ENCODE data around the gene CELF2.
"Not testable (repeated sequence)": the region's sequence is repeated elsewhere in the genome, so short reads cannot be mapped to it uniquely, and the experiment has no call there.

The CELF2 gene

GRCh38 chr10:10991144-10991543, 26.5 kb upstream of the CELF2 start:
- no peaks in the 10 kb centered on the region for H3K4me1 ChIP-seq (ENCODE audit: control insufficient read depth in 1 of 2, insufficient read depth in 2 of 2, low read length in 2 of 2)
- no peak overlapping the region for H3K4me3 ChIP-seq (ENCODE audit: low read depth in 1 of 2, low read length in 2 of 2)
- no peaks in the 10 kb centered on the region for H3K9me3 ChIP-seq (ENCODE audit: control insufficient read depth in 1 of 2, low read length in 2 of 2)
- no peaks in the 10 kb centered on the region for H3K27me3 ChIP-seq (ENCODE audit: low read depth, low read length)
- H3K36me3 ChIP-seq (ENCODE audit: control insufficient read depth in 1 of 2, insufficient read depth in 2 of 2, low read length in 2 of 2), result no peaks in the 10 kb centered on the region
- no peak overlapping the region for H3K27ac ChIP-seq (ENCODE audit: low read length)

- Histone ChIP-seq H3K36me3 (ENCODE audit: control insufficient read depth in 1 of 2, insufficient read depth in 2 of 2, low read length in 2 of 2) (no peaks in the 10 kb centered on the region), H3K4me3 (ENCODE audit: low read depth in 1 of 2, low read length in 2 of 2) (no peak overlapping the region), H3K9me3 (ENCODE audit: control insufficient read depth in 1 of 2, low read length in 2 of 2) (no peaks in the 10 kb centered on the region), H3K27me3 (ENCODE audit: low read depth, low read length) (no peaks in the 10 kb centered on the region), H3K27ac (ENCODE audit: low read length) (no peak overlapping the region), H3K4me1 (ENCODE audit: control insufficient read depth in 1 of 2, insufficient read depth in 2 of 2, low read length in 2 of 2) (no peaks in the 10 kb centered on the region)
Observed at GRCh38 chr10:10992072-10992471, 25.6 kb upstream of the CELF2 start.

GRCh38 chr10:10992961-10993714, 24.5 kb upstream of the CELF2 start:
- H3K4me1 ChIP-seq (ENCODE audit: control insufficient read depth in 1 of 2, insufficient read depth in 2 of 2, low read length in 2 of 2), result no peaks in the 10 kb centered on the region
- no peaks in the 10 kb centered on the region for H3K27me3 ChIP-seq (ENCODE audit: low read depth, low read length)
- no peak overlapping the region for H3K27ac ChIP-seq (ENCODE audit: low read length)
- no peak overlapping the region for H3K4me3 ChIP-seq (ENCODE audit: low read depth in 1 of 2, low read length in 2 of 2)
- no peaks in the 10 kb centered on the region for H3K9me3 ChIP-seq (ENCODE audit: control insufficient read depth in 1 of 2, low read length in 2 of 2)
- no peaks in the 10 kb centered on the region for H3K36me3 ChIP-seq (ENCODE audit: control insufficient read depth in 1 of 2, insufficient read depth in 2 of 2, low read length in 2 of 2)

GRCh38 chr10:10993785-10994184, 23.9 kb upstream of the CELF2 start:
- H3K27ac ChIP-seq (ENCODE audit: low read length), result no peak overlapping the region
- H3K36me3 ChIP-seq (ENCODE audit: control insufficient read depth in 1 of 2, insufficient read depth in 2 of 2, low read length in 2 of 2), result no peaks in the 10 kb centered on the region
- no peaks in the 10 kb centered on the region for H3K4me1 ChIP-seq (ENCODE audit: control insufficient read depth in 1 of 2, insufficient read depth in 2 of 2, low read length in 2 of 2)
- no peaks in the 10 kb centered on the region for H3K27me3 ChIP-seq (ENCODE audit: low read depth, low read length)
- no peaks in the 10 kb centered on the region for H3K9me3 ChIP-seq (ENCODE audit: control insufficient read depth in 1 of 2, low read length in 2 of 2)
- H3K4me3 ChIP-seq (ENCODE audit: low read depth in 1 of 2, low read length in 2 of 2), result no peak overlapping the region

DNA sequence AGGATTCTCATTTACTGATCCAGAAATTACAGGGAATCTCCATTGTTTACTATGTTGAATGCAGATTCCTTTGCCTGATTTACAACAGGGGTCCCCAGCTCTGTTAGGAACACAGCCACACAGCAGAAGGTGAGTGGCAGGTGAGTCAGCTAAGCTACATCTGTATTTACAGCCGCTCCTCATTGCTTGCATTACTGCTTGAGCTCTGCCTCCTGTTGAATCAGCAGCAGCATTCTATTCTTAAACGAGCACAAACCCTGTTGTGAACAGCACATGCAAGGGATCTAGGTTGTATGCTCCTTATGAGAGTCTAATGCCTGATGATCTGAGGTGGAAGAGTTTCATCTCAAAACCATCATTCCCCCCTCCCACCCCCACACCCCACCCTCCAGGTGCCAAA, 23.3 kb upstream of the CELF2 start:
- H3K4me3 ChIP-seq (ENCODE audit: low read depth in 1 of 2, low read length in 2 of 2), result no peak overlapping the region
- no peaks in the 10 kb centered on the region for H3K4me1 ChIP-seq (ENCODE audit: control insufficient read depth in 1 of 2, insufficient read depth in 2 of 2, low read length in 2 of 2)
- no peaks in the 10 kb centered on the region for H3K36me3 ChIP-seq (ENCODE audit: control insufficient read depth in 1 of 2, insufficient read depth in 2 of 2, low read length in 2 of 2)
- H3K27me3 ChIP-seq (ENCODE audit: low read depth, low read length), result no peaks in the 10 kb centered on the region
- no peaks in the 10 kb centered on the region for H3K9me3 ChIP-seq (ENCODE audit: control insufficient read depth in 1 of 2, low read length in 2 of 2)
- H3K27ac ChIP-seq (ENCODE audit: low read length), result no peak overlapping the region

GRCh38 chr10:10995120-10995519, 22.6 kb upstream of the CELF2 start:
- Histone ChIP-seq H3K9me3 (ENCODE audit: control insufficient read depth in 1 of 2, low read length in 2 of 2) (no peaks in the 10 kb centered on the region), H3K27ac (ENCODE audit: low read length) (no peak overlapping the region), H3K27me3 (ENCODE audit: low read depth, low read length) (no peaks in the 10 kb centered on the region), H3K36me3 (ENCODE audit: control insufficient read depth in 1 of 2, insufficient read depth in 2 of 2, low read length in 2 of 2) (no peaks in the 10 kb centered on the region), H3K4me3 (ENCODE audit: low read depth in 1 of 2, low read length in 2 of 2) (no peak overlapping the region), H3K4me1 (ENCODE audit: control insufficient read depth in 1 of 2, insufficient read depth in 2 of 2, low read length in 2 of 2) (no peaks in the 10 kb centered on the region)

GRCh38 chr10:10996966-10997620, 20.6 kb upstream of the CELF2 start:
- Histone ChIP-seq H3K9me3 (ENCODE audit: control insufficient read depth in 1 of 2, low read length in 2 of 2) (no peaks in the 10 kb centered on the region), H3K4me1 (ENCODE audit: control insufficient read depth in 1 of 2, insufficient read depth in 2 of 2, low read length in 2 of 2) (no peaks in the 10 kb centered on the region), H3K36me3 (ENCODE audit: control insufficient read depth in 1 of 2, insufficient read depth in 2 of 2, low read length in 2 of 2) (no peaks in the 10 kb centered on the region), H3K4me3 (ENCODE audit: low read depth in 1 of 2, low read length in 2 of 2) (no peak overlapping the region), H3K27ac (ENCODE audit: low read length) (no peak overlapping the region), H3K27me3 (ENCODE audit: low read depth, low read length) (no peaks in the 10 kb centered on the region)

GRCh38 chr10:10999501-10999900, 18.2 kb upstream of the CELF2 start:
- not testable (repeated sequence) for H3K9me3 ChIP-seq (ENCODE audit: control insufficient read depth in 1 of 2, low read length in 2 of 2)

GRCh38 chr10:11002485-11002884, 15.2 kb upstream of the CELF2 start:
- Histone ChIP-seq H3K27ac (ENCODE audit: low read length) (no peak overlapping the region), H3K4me1 (ENCODE audit: control insufficient read depth in 1 of 2, insufficient read depth in 2 of 2, low read length in 2 of 2) (peaks cover 0 to 10% of the 10 kb centered on the region in 2 donors), H3K9me3 (ENCODE audit: control insufficient read depth in 1 of 2, low read length in 2 of 2) (no peaks in the 10 kb centered on the region), H3K4me3 (ENCODE audit: low read depth in 1 of 2, low read length in 2 of 2) (no peak overlapping the region), H3K27me3 (ENCODE audit: low read depth, low read length) (no peaks in the 10 kb centered on the region), H3K36me3 (ENCODE audit: control insufficient read depth in 1 of 2, insufficient read depth in 2 of 2, low read length in 2 of 2) (no peaks in the 10 kb centered on the region)

More at GRCh38 chr10:10999501-10999900, 18.2 kb upstream of the CELF2 start:
- H3K27me3 ChIP-seq (ENCODE audit: low read depth, low read length); H3K36me3 ChIP-seq (ENCODE audit: control insufficient read depth in 1 of 2, insufficient read depth in 2 of 2, low read length in 2 of 2); H3K4me3 ChIP-seq (ENCODE audit: low read depth in 1 of 2, low read length in 2 of 2); H3K4me1 ChIP-seq (ENCODE audit: control insufficient read depth in 1 of 2, insufficient read depth in 2 of 2, low read length in 2 of 2); H3K27ac ChIP-seq (ENCODE audit: low read length): not testable (repeated sequence)

DNA sequence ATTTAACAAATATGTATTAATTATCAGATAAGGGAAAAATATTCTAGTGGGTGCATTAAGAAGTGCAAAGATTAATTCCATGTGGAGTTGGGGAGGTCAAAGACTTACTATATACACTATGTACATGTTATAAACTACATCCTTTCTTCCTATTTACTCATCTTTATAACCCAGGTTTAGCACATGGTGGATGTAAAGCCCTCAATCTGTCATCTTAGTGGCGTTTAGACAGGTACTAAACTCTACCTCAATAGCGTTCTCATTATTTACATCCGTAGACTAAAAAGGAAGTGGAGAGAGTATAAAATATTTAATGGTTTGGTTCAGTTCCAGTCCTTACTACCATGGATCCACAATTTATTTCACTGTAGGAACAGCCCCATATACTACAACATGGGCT, 14.8 kb upstream of the CELF2 start:
- no peaks in the 10 kb centered on the region for H3K9me3 ChIP-seq (ENCODE audit: control insufficient read depth in 1 of 2, low read length in 2 of 2)
- H3K27me3 ChIP-seq (ENCODE audit: low read depth, low read length), result no peaks in the 10 kb centered on the region
- peak overlapping the region; percentile 27 for H3K27ac ChIP-seq (ENCODE audit: low read length)
- H3K4me1 ChIP-seq (ENCODE audit: control insufficient read depth in 1 of 2, insufficient read depth in 2 of 2, low read length in 2 of 2), result peaks cover 0 to 10% of the 10 kb centered on the region in 2 donors
- H3K4me3 ChIP-seq (ENCODE audit: low read depth in 1 of 2, low read length in 2 of 2), result no peak overlapping the region
- H3K36me3 ChIP-seq (ENCODE audit: control insufficient read depth in 1 of 2, insufficient read depth in 2 of 2, low read length in 2 of 2), result no peaks in the 10 kb centered on the region

GRCh38 chr10:11003679-11004078, 14.0 kb upstream of the CELF2 start:
- Histone ChIP-seq H3K36me3 (ENCODE audit: control insufficient read depth in 1 of 2, insufficient read depth in 2 of 2, low read length in 2 of 2) (no peaks in the 10 kb centered on the region), H3K4me1 (ENCODE audit: control insufficient read depth in 1 of 2, insufficient read depth in 2 of 2, low read length in 2 of 2) (peaks cover 0 to 10% of the 10 kb centered on the region in 2 donors), H3K27me3 (ENCODE audit: low read depth, low read length) (no peaks in the 10 kb centered on the region), H3K9me3 (ENCODE audit: control insufficient read depth in 1 of 2, low read length in 2 of 2) (no peaks in the 10 kb centered on the region), H3K27ac (ENCODE audit: low read length) (peak overlapping the region; percentile 27), H3K4me3 (ENCODE audit: low read depth in 1 of 2, low read length in 2 of 2) (no peak overlapping the region)
